ENCODE results near the gene EEF1AKMT2. TPM values are rescaled to one million over a fixed set of nuclear protein-coding genes. Genes with fewer than 3 reads are reported as not detected.

The EEF1AKMT2 gene
- total RNA-seq, 6 donors from 2014 or later, result 3.6 to 17.3 (median 11.4) TPM

DNA sequence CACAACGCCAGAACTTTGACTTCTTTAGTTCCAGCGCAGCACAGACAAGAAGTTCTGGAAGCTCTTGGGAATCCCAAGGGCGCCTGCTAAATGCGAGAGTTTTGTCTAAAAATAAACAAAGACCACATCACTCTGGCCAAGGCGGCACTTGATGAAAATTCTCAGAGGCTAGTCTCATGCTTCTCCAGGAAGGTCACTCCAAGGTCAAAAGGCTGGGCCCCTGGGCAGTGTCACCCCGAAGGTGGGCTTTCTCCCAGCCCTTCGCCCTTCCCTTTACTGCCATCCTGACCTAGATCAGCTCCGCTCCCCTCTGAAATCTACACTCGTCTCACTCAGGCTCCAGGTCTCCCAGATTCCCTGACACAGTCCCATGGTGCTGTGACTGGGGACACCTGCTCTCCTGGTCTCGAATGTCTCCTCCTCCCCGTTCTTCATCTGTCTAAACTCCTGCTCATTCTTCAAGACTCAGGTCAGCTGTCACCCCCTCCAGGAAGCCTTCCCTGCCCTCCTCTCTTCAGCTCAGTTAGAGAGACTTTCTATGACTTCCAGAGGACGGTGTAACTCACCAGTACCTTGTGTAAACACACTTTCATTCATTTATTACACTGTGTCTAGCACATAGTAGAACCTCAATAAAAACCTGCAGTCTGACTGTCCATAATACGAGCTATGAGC is 58.0 kb downstream of the EEF1AKMT2 start:
- WGBS, 2 donors, result 57 to 62% methylated on average over 13 of the region's 13 CpGs
- Histone ChIP-seq H3K9me3 (no peaks in the 10 kb centered on the region), H3K27me3 (no peaks in the 10 kb centered on the region), H3K4me1 (peaks cover 74 to 97% (median 84%) of the 10 kb centered on the region in 4 donors), H3K27ac (peak overlapping the region; percentile 56 to 74 (median 64)), H3K36me3 (no peaks in the 10 kb centered on the region), H3K4me3 (no peak overlapping the region)
- ATAC-seq (ENCODE audit: low FRiP score in 2 of 2), result no peak
- no peak for DNase-seq
- TF ChIP-seq POLR2A (IDR thresholded peaks at IDR 0.05), result no peak
- TF ChIP-seq, protein P1, sequence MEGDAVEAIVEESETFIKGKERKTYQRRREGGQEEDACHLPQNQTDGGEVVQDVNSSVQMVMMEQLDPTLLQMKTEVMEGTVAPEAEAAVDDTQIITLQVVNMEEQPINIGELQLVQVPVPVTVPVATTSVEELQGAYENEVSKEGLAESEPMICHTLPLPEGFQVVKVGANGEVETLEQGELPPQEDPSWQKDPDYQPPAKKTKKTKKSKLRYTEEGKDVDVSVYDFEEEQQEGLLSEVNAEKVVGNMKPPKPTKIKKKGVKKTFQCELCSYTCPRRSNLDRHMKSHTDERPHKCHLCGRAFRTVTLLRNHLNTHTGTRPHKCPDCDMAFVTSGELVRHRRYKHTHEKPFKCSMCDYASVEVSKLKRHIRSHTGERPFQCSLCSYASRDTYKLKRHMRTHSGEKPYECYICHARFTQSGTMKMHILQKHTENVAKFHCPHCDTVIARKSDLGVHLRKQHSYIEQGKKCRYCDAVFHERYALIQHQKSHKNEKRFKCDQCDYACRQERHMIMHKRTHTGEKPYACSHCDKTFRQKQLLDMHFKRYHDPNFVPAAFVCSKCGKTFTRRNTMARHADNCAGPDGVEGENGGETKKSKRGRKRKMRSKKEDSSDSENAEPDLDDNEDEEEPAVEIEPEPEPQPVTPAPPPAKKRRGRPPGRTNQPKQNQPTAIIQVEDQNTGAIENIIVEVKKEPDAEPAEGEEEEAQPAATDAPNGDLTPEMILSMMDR (IDR thresholded peaks at IDR 0.05), result no peak
- TF ChIP-seq POLR2AphosphoS5 (IDR thresholded peaks at IDR 0.05), result no peak
- no peak for TF ChIP-seq EP300 (IDR thresholded peaks at IDR 0.05)

DNA sequence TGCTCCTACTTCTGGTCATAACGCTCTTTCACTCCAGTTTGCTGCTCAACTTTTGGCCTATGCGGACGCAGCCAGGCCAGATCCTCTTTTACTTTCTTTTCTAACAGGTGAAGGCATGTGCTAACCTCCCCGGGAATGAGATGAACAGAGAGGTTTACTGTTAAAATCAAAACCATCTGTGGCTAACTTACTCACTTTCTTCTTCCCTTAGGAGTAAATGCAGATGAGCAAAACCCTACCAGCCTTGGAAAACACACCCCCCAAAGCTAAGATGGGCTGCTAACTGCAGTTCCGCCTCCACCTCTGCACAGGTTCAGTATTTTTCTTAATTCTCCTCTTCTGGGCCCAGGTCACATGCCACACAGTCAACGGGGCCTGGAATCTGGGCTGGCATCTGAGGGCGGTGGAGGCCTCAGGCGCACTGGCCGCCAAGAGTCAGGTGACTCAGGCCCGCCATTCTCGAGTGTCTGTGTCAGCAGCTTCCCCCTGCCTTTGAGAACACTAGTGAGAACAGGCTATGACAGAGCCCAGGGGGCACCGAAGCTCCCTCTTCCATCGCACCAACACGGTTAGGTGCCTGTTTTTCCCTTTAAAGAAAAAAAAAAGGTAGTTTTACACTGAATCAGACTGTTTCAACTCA is 58.6 kb downstream of the EEF1AKMT2 start:
- Histone ChIP-seq H3K36me3 (no peaks in the 10 kb centered on the region), H3K4me1 (peaks cover 74 to 97% (median 83%) of the 10 kb centered on the region in 4 donors), H3K27me3 (no peaks in the 10 kb centered on the region), H3K9me3 (no peaks in the 10 kb centered on the region), H3K4me3 (no peak overlapping the region), H3K27ac (peak overlapping the region; percentile 56 to 74 (median 64))
- ATAC-seq (ENCODE audit: low FRiP score in 2 of 2) (peak; percentile 21 to 58), DNase-seq (peak; percentile 71 to 86)
- TF ChIP-seq, protein P1 (IDR thresholded peaks at IDR 0.05), result no peak
- TF ChIP-seq POLR2AphosphoS5 (IDR thresholded peaks at IDR 0.05), result peak in 1 of 2 donors; percentile 16
- 46 to 62% methylated on average over 13 to 14 of the region's 14 CpGs for WGBS, 2 donors

DNA sequence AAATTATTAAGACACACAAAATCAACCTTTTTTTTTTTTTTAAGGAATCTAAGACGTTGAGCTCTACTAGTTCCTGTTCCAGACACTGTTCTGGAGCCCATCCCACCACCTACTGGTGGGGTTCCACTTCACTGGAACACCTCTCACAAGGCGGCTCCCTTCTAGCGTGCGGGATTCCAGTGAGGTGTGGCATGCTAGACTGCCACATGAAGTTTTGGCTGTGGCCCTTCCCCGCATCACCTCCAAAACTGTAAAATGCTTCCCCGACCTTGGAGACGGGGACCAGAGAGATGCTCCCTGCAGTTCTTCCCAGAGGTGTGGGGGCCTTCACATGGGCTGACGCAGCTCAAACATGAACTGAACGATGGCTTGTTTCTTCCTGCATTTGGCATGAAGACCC is 60.1 kb downstream of the EEF1AKMT2 start:
- peak overlapping the region; percentile 56 to 74 (median 64) for H3K27ac ChIP-seq
- H3K36me3 ChIP-seq, result no peaks in the 10 kb centered on the region
- no peaks in the 10 kb centered on the region for H3K9me3 ChIP-seq
- no peak for TF ChIP-seq POLR2AphosphoS5 (IDR thresholded peaks at IDR 0.05)
- ATAC-seq (ENCODE audit: low FRiP score in 2 of 2), result no peak
- DNase-seq, result no peak
- no peaks in the 10 kb centered on the region for H3K27me3 ChIP-seq
- 88 to 89% methylated on average over 9 of the region's 9 CpGs for WGBS, 2 donors
- peaks cover 73 to 95% (median 79%) of the 10 kb centered on the region in 4 donors for H3K4me1 ChIP-seq
- H3K4me3 ChIP-seq, result no peak overlapping the region

DNA sequence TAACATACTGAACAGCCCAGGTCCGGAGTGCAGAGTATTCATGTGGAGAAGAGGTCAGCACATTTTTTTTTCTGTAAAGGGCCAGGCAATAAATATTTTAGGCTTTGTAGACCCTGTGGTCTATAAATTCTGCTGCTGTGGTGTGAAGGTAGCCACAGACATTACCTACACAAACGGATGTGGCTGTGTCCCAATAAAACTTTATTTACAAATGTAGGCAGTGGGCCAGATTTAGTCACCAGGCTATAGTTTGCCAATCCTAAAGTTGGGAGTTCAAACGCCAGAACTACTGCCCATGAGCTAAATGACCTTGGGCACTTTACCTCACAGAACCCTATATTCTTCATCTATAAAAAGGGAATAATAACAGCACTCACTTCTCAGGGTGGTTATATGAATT is 60.9 kb downstream of the EEF1AKMT2 start:
- DNase-seq, result no peak
- Histone ChIP-seq H3K4me1 (peaks cover 65 to 93% (median 72%) of the 10 kb centered on the region in 4 donors), H3K4me3 (no peak overlapping the region), H3K36me3 (no peaks in the 10 kb centered on the region), H3K27me3 (no peaks in the 10 kb centered on the region), H3K27ac (no peak overlapping the region), H3K9me3 (no peaks in the 10 kb centered on the region)
- no peak for ATAC-seq (ENCODE audit: low FRiP score in 2 of 2)
- WGBS, 2 donors, result 85 to 91% methylated on average over 3 of the region's 3 CpGs
- TF ChIP-seq, protein P1 (IDR thresholded peaks at IDR 0.05), result no peak
- TF ChIP-seq POLR2A (IDR thresholded peaks at IDR 0.05) (no peak), POLR2AphosphoS5 (IDR thresholded peaks at IDR 0.05) (no peak), EP300 (IDR thresholded peaks at IDR 0.05) (no peak)

DNA sequence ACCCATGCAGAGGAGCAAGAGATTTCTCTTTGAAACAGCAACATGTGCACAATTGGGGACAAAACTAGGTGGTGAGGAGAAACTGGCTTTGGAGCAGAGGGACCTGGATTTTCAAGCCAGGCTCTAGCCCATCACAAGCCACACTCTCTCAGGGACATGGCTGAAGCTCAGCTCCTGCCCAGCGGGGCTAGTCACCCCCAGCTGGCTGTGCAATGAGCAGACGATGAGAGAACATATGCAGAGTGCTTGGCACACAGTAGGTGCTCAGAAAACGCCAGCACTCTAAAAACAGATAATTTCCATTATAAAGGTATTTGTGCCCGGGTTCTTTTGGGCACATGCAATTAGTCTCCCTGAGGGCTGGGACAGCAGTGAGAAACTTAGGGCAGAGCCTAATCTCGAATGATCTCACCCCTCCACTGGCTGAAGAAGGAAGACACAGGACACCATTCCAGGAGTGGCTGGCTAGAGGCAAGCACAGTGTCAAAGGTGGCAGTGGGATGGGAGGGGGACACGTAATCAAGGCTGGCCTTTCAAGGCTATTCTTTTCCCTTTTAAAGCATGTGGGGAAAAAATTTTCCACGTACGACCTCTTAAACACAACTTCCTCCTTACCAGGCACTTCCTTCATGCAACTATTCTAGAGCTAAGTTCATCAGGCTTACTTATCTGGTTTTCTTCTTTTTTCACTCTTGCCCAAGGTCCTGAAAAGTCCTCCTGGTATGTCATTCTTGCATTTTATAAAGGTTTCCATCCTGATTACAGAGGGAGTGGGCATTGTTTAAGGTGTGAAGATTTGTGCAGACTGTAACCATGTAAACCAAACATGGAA is 62.6 kb downstream of the EEF1AKMT2 start:
- no peak for DNase-seq
- peak overlapping the region; percentile 81 to 84 (median 83) for H3K27ac ChIP-seq

More for the DNA sequence above, 62.6 kb downstream of the EEF1AKMT2 start:
- ATAC-seq (ENCODE audit: low FRiP score in 2 of 2), result peak in 1 of 2 donors; percentile 44
- H3K4me3 ChIP-seq, result no peak overlapping the region
- H3K27me3 ChIP-seq, result no peaks in the 10 kb centered on the region
- H3K9me3 ChIP-seq, result no peaks in the 10 kb centered on the region
- H3K4me1 ChIP-seq, result peaks cover 65 to 91% (median 70%) of the 10 kb centered on the region in 4 donors
- WGBS, 2 donors, result 56% methylated on average over 8 of the region's 8 CpGs
- H3K36me3 ChIP-seq, result peaks cover 0 to 6% (median 0%) of the 10 kb centered on the region in 4 donors
- no peak for TF ChIP-seq EP300 (IDR thresholded peaks at IDR 0.05)
- TF ChIP-seq POLR2AphosphoS5 (IDR thresholded peaks at IDR 0.05), result peak; percentile 25 to 30
- peak in 1 of 4 donors; percentile 15 for TF ChIP-seq POLR2A (IDR thresholded peaks at IDR 0.05)
